DND-41 (cell line): ENCODE measurements around the gene ARHGEF7.

Experiments used
- ATAC-seq: fragments of 200-7000 bp; cut with Tn5 transposase; 3 replicates; pipeline ENCODE4 v1.9.1; 2021; ENCODE audit warnings: low read depth; ENCODE audit not compliant: insufficient read depth
- DNase-seq: peaks from one replicate; pipeline ENCODE4 v3.0.0-alpha.2; 2020
- H2AFZ ChIP-seq: 2 replicates; pipeline ENCODE4 v1.6.0; 2012; ENCODE audit warnings: low read depth, low read length
- H3K27ac ChIP-seq: 2 replicates; pipeline ENCODE4 v1.5.1; 2012; ENCODE audit warnings: low read length, inconsistent platforms
- H3K27me3 ChIP-seq: fragments of 200-600 bp; sonication (generic); 2 replicates; pipeline ENCODE4 v1.6.0; 2012; ENCODE audit warnings: low read length, mild to moderate bottlenecking, inconsistent platforms; ENCODE audit not compliant: insufficient read depth, poor library complexity
- H3K36me3 ChIP-seq: 2 replicates; pipeline ENCODE4 v1.5.1; 2012; ENCODE audit warnings: low read length, inconsistent platforms; ENCODE audit not compliant: insufficient read depth
- H3K4me1 ChIP-seq: 2 replicates; pipeline ENCODE4 v1.5.1; 2012; ENCODE audit warnings: mild to moderate bottlenecking, low read length; ENCODE audit not compliant: insufficient read depth
- H3K4me2 ChIP-seq: 2 replicates; pipeline ENCODE4 v1.6.0; 2012; ENCODE audit warnings: mild to moderate bottlenecking, moderate library complexity, low read length, inconsistent platforms; ENCODE audit not compliant: insufficient read depth
- H3K4me3 ChIP-seq, 2 experiments: fragments of 200-600 bp in 1 of 2; shearing (Covaris generic) in 1 of 2; 2 replicates each; pipeline ENCODE4 v1.5.1; 2012 to 2016; ENCODE audit warnings: inconsistent platforms in 2 of 2, low read length in 2 of 2, mild to moderate bottlenecking in 2 of 2, low read depth in 1 of 2, moderate library complexity in 1 of 2
- H3K79me2 ChIP-seq: 2 replicates; pipeline ENCODE4 v1.6.0; 2012; ENCODE audit warnings: low read length, inconsistent platforms; ENCODE audit not compliant: insufficient read depth
- H3K9ac ChIP-seq: 2 replicates; pipeline ENCODE4 v1.6.0; 2012; ENCODE audit warnings: low read depth, mild to moderate bottlenecking, inconsistent platforms, low read length, moderate library complexity
- H3K9me3 ChIP-seq: 2 replicates; pipeline ENCODE4 v1.5.1; 2012; ENCODE audit warnings: low read length, moderate library complexity, mild to moderate bottlenecking, inconsistent platforms; ENCODE audit not compliant: insufficient read depth, severe bottlenecking
- H4K20me1 ChIP-seq: 2 replicates; pipeline ENCODE4 v1.6.0; 2012; ENCODE audit warnings: low read length; ENCODE audit not compliant: insufficient read depth
- EZH2 ChIP-seq: IDR thresholded peaks from 3 replicates; pipeline ENCODE4 v1.6.1; 2012; ENCODE audit warnings: borderline replicate concordance, low read depth, mild to moderate bottlenecking, moderate library complexity, low read length, inconsistent platforms; ENCODE audit not compliant: severe bottlenecking
- TF ChIP-seq, protein P1 (sequence below): IDR thresholded peaks from 2 replicates; pipeline ENCODE4 v1.5.1; 2012; ENCODE audit warnings: borderline replicate concordance, low read length, moderate library complexity, mild to moderate bottlenecking; ENCODE audit not compliant: poor library complexity, severe bottlenecking; ENCODE audit errors: extremely low read depth

Gene ARHGEF7

DNA sequence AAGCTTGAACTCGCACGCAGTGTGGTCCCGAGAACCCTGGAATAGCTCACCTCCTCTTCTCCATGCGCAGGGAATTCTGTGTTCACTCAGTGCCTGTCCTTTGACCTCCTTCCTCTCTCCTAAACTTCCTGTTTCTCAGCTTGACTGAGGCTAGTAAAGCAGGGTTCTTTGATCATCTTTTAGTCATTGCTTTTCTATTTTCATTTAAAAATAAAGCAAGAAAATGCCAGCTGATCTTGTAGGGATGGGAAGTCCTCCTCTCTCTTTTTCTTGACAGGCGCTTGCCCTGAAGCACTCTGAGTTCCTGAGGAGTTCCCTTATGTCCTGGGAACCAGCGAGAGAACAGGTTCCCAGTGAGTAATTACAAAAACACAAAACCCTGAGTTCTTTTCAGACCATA lies 62.8 kb downstream of the ARHGEF7 start:
- H3K4me1 ChIP-seq, result peaks cover 100% of the 10 kb centered on the region
- TF ChIP-seq, protein P1, sequence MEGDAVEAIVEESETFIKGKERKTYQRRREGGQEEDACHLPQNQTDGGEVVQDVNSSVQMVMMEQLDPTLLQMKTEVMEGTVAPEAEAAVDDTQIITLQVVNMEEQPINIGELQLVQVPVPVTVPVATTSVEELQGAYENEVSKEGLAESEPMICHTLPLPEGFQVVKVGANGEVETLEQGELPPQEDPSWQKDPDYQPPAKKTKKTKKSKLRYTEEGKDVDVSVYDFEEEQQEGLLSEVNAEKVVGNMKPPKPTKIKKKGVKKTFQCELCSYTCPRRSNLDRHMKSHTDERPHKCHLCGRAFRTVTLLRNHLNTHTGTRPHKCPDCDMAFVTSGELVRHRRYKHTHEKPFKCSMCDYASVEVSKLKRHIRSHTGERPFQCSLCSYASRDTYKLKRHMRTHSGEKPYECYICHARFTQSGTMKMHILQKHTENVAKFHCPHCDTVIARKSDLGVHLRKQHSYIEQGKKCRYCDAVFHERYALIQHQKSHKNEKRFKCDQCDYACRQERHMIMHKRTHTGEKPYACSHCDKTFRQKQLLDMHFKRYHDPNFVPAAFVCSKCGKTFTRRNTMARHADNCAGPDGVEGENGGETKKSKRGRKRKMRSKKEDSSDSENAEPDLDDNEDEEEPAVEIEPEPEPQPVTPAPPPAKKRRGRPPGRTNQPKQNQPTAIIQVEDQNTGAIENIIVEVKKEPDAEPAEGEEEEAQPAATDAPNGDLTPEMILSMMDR, result no peak
- TF ChIP-seq EZH2, result no peak
- peak overlapping the region; percentile 97 for H3K27ac ChIP-seq
- H3K4me3 ChIP-seq, result peak overlapping the region in 1 of 2 experiments; percentile 48; a peak in 1 of 4 replicates
- no peaks in the 10 kb centered on the region for H3K9me3 ChIP-seq
- H4K20me1 ChIP-seq, result peaks cover 18% of the 10 kb centered on the region; the same call in 1 of the 2 replicates
- H3K79me2 ChIP-seq, result peaks cover 95% of the 10 kb centered on the region
- ATAC-seq, result no peak
- peak overlapping the region; percentile 61 for H3K4me2 ChIP-seq
- no peak overlapping the region for H2AFZ ChIP-seq
- no peak for DNase-seq
- H3K36me3 ChIP-seq, result peaks cover 46% of the 10 kb centered on the region
- no peaks in the 10 kb centered on the region for H3K27me3 ChIP-seq
- H3K9ac ChIP-seq, result peak overlapping the region; percentile 51

DNA sequence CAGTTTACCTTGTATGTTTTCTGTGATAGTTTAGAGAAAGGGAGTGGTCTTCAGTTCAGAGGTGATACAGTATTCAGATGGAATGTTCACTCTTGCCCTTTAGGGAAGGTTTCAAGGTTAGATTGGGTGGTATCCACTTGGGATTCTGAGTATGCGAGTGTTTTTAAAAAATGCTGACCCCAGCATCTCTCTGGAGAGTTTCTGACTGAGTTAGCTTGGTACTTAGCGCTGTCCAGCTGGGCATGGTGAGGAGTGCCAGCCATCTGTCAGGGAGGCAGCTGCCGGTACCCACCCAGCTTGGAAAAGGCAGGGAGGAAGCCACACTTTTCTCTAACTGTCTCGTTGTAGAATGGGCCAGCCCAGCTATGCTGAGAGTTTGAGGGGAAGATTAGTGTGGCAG lies 63.3 kb downstream of the ARHGEF7 start:
- peak overlapping the region in 1 of 2 experiments; percentile 40; a peak in 1 of 4 replicates for H3K4me3 ChIP-seq
- peak overlapping the region; percentile 61 for H3K4me2 ChIP-seq
- peaks cover 100% of the 10 kb centered on the region for H3K4me1 ChIP-seq
- peaks cover 41% of the 10 kb centered on the region for H3K36me3 ChIP-seq
- no peaks in the 10 kb centered on the region for H3K9me3 ChIP-seq
- ATAC-seq (no peak), DNase-seq (no peak)
- no peaks in the 10 kb centered on the region for H3K27me3 ChIP-seq
- TF ChIP-seq, protein P1, result no peak
- no peak for TF ChIP-seq EZH2
- H3K79me2 ChIP-seq, result peaks cover 95% of the 10 kb centered on the region
- peak overlapping the region; percentile 97 for H3K27ac ChIP-seq
- H2AFZ ChIP-seq, result no peak overlapping the region
- peaks cover 18% of the 10 kb centered on the region; the same call in 1 of the 2 replicates for H4K20me1 ChIP-seq
- peak overlapping the region; percentile 51 for H3K9ac ChIP-seq

DNA sequence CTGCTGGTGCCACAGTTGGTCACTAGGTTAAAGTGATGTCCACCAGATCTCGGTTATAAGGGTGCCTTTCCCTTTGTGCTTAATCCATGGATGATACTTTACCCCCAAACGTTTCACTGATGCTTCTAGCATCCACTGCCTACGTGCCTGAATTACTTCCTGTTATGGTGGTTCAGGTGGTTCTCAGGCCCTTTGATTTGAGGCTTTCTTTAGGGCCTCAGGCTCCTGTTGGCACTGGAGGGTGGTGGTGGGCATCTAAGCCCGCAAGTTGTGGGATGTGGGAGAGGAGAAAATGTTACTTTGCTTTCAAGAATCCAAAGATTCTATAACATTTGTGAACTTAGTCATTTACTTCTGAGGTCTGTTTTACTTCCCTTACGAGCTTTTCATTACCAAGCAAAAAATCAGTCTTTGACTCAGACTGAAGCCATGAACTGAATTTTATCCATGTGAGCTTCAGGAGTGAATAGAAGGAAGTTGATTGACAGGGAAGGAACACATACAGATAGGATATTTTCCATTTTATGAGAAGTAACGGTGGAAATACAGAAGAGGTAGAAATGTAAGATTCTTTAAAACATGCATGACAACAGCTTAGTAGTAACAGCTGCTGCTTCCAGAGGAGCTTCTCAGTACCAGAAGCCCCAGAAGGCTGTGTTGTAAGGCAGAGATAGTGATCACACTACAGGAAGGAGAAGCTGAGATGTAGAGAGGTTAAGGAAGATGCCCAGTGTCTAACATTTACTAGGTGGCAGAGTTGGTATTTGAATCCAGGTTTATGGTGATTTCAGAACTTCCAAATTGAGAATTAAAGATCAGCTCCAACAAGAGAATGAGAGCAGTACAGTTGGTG lies 65.0 kb downstream of the ARHGEF7 start:
- H2AFZ ChIP-seq, result no peak overlapping the region
- H3K27ac ChIP-seq, result peak overlapping the region; percentile 97
- peak; percentile 64 for DNase-seq
- no peaks in the 10 kb centered on the region for H3K27me3 ChIP-seq
- ATAC-seq, result peak; percentile 55
- H4K20me1 ChIP-seq, result peaks cover 16% of the 10 kb centered on the region; the same call in 1 of the 2 replicates
- H3K9me3 ChIP-seq, result no peaks in the 10 kb centered on the region
- H3K79me2 ChIP-seq, result peaks cover 90% of the 10 kb centered on the region
- H3K4me2 ChIP-seq, result peak overlapping the region; percentile 61
- peaks cover 26% of the 10 kb centered on the region for H3K36me3 ChIP-seq
- H3K4me3 ChIP-seq, result peak overlapping the region in 1 of 2 experiments; percentile 40; a peak in 2 of 4 replicates
- H3K4me1 ChIP-seq, result peaks cover 99% of the 10 kb centered on the region
- peak overlapping the region; percentile 51 for H3K9ac ChIP-seq
- no peak for TF ChIP-seq EZH2
- TF ChIP-seq, protein P1, result peak; percentile 25
